Measurements from ENCODE around the gene DIS3.
"Not testable (repeated sequence)": the region's sequence is repeated elsewhere in the genome, so short reads cannot be mapped to it uniquely, and the experiment has no call there.

Gene DIS3

DNA sequence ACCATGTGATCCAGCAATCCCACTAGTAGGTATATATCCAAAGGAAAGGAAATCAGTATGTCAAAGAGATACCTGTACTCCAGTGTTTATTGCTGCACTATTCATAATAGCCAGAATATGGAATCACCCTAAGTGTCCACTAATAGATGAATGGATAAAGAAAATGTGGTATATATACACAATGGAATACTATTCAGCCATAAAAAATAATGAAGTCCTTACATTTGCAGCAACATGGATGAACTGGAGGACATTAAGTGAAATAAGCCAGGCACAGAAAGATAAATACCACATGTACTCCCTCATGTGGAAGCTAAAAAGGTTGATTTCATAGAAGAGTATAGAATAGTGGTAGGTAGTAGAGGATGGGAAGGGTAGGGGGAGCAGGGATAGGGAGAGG is 30.5 kb downstream of the DIS3 start:
- in situ Hi-C loops (cut with MboI; ENCODE audit: low sequenced_read_pairs) = no loop called here

DNA sequence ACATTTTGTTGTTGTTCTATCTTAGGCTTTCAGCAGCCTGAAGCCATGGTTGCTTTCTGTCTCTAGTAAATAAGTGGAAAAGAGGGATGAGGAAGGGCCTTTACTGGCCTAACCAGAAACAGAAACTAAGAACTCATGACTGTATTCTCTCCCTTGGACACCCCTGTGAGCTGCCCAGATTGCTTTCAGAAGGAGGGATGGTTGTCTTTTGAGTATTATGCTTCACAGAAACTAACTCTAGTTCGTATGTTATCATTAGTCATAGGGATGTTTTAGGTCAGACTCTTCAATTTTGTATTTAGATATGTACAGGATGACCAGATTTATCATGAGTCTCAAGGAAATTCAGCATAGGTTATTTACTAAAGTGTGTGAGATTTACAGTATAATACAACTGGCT is 36.4 kb downstream of the DIS3 start:
- in situ Hi-C loops (cut with MboI; ENCODE audit: low sequenced_read_pairs) = no loop called here

DNA sequence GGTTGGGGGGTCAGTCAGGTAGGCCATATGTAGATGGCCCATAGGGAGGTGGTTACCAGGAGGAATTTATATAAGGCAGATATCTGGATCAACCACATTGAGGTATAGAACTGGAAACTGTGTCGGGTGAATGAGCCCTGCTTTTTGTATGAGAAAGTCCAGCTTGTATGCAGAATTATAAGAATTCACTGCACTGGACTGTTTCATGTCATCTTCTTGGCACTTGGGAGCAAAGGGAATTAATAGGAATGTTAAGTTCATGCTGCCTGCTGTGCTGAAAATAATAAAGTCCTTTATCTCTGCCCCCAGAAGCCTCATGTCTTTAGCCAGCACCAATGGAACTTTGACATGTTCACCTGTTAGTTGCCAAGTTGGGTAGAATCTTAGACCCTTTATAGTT is 41.7 kb downstream of the DIS3 start:
- in situ Hi-C loops (cut with MboI; ENCODE audit: low sequenced_read_pairs) = no loop called here

DNA sequence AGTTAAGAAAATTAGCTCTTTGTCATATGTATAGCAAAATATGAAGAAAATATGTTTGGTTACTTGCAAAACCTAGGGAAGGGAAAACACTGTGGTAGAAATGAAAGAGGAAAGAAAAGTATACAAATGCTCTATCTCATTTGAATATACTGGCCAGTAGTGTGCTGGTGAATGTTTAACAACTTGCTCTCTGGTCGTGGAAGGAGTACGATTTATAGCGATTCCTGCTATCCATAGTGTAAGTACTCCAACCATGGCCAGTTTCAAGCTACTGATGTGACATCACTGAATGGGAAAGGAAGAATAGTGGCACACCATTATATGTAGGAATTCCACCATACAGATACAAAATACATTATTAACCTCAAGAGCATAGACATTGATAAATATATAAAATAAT is 44.7 kb downstream of the DIS3 start:
- in situ Hi-C loops (cut with MboI; ENCODE audit: low sequenced_read_pairs) = no loop called here

DNA sequence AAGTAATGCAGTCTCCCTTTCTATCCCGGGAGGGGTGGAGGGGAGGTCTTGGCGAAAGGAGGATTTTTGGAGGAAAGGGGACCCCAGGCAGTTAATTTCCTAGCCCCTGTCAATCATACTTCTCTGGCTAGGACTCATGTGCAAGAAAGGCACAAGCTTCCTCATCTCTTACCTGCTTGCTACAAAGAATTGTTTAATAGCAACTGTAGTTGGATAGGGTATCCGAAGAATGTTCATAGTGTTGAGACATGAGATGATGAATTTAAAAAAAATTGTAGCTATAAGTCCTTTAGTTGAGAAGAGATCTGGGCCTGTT is 53.5 kb downstream of the DIS3 start:
- in situ Hi-C loops (cut with MboI; ENCODE audit: low sequenced_read_pairs) = no loop called here

DNA sequence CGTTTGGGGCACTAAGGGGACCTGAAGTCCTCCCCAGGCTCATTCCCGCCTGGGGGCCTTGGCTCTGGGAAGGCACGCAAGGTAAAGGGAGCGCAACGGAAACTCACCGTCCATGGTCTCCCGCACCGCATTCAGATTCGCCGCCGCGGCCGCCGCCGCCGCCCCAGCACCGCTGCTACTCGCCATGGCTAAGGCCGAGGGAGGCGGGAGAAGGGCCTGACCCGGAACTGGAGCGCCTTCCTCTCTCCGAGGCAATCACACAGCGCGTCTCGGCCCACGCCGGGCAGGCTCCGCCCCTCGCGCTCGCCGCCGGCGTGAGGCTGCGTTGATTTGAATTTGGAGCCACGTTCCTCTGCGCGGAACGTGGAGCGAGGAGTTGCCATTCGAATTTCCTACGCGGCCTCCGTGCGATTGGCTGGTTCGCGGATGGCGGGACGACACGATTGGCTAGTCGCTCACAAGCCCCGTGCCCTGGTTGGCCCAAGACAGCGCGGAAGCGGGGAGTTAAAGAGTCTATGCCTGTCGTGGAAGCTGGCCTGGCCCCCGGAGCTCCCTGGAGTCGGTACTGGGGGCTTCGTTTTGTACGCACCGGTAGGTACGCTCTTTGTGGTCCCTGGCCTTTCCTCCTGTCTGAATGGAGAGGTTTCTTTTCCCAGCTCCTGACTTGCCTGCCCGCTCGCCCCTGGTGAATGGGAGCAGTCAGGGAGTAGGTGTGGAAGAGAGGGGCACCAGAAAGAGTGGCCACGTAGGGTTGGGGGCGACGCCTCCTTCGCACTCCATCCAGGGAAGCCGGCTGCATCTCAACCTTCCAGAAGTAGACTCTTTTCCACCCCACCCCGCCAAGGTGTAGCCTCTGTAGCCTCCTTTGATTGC is 54.0 kb downstream of the DIS3 start, which contains the start of the genes BORA and MZT1:
BORA (plus strand) TSS at position 507 of the 873 bp plus-strand sequence. CDS start 1,018 bp downstream, outside the sequence.
MZT1 (minus strand) TSS at position 213 of the 873 bp plus-strand sequence; CDS start at position 186, 27 bp downstream.
- in situ Hi-C loops (cut with MboI; ENCODE audit: low sequenced_read_pairs) = no loop called here

DNA sequence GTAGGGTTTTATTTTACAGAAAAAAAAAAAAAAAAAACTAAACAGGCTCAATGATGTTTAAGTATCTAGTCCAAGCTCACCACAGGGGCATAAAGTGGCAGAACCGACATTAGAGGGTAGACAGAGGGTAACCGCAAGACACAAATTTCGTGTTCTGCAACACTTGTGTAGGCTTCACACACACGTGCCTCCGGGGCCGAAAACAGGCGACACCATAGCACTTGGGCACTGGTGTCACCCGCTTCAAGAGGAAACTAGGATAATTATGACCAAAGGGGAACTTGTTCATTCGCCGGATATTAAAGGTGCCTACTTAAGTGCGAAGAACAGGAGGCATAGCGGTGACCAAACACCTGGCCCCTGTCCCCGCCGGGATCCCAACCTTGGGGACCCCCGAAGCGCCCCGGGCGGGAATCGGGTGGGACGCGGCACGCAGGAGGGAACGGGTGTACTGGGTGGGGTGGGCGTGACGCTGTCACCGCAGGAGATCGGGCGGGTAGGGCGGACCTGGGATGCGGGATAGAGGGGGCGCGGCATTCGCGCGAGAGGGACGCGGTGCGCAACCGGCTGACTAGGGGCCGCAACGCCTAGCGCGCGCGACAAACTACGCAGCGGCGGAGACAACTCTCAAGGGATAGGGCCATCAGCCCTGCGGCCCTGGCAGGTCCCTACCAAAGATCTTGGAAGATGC is 54.8 kb downstream of the DIS3 start:
- in situ Hi-C loops (cut with MboI; ENCODE audit: low sequenced_read_pairs) = no loop called here

- in situ Hi-C loops (cut with MboI; ENCODE audit: low sequenced_read_pairs) = not testable (repeated sequence)
Measured at GRCh38 chr13:72726185-72726584, 55.5 kb downstream of the DIS3 start.

DNA sequence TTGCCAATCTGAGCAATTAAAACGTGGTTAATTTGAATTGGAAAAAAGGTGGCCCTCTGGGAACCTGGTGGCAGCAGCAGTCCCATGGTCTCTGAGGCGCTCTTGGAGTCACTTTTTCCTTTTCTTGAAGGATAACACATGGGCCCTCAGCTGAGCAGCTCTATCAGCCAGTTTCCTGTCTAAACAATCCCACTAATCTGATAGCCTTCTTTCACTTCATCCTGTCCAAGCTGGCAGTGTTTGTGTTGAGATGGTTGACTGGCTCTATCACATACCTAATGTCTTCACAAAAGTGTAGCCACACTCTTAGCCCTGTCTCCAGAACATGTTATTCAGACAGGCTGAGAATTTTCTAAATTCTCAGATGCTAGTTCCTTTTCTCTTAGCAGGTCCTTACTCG is 64.9 kb downstream of the DIS3 start:
- in situ Hi-C loops (cut with MboI; ENCODE audit: low sequenced_read_pairs) = no loop called here
